HG02981 (cell line): ENCODE results near the gene MTHFSD.

ENCODE experiments used
- ATAC-seq: cut with Tn5 transposase; IDR thresholded peaks from one replicate; pipeline ENCODE4 v1.9.1; 2021; ENCODE audit warnings: mild to moderate bottlenecking, moderate library complexity; ENCODE audit not compliant: unreplicated experiment

Gene MTHFSD

DNA sequence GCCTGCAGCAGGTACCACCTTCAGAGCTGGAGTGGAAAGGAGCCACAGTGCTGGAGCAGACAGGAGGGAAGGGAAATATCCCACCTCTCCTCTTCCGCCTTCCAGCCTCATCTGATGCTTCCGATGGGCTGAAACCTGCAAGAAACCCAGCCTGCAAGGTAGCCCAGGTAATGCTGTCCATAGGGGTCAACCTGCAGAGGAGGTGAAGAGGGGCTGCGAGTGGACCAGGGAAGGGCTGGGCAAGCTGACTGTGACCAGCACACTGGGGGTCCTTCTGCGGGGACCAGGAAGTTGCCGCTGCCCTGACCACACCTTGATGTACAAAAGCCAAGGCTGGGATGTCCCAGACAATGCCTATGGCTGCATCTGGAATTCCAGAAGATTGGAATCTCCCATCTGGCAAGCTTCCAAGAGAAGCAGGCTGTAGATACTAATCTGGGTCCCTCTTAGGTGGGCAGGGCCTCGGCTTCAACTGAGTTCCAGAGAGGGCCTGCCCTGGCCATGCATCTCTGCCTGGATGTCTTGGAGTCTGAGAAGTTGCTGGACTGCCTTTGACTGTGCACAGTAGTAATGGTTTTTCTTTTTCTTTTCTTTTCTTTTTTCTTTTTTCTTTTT is 29.1 kb upstream of the MTHFSD start:
- ATAC-seq: no peak

DNA sequence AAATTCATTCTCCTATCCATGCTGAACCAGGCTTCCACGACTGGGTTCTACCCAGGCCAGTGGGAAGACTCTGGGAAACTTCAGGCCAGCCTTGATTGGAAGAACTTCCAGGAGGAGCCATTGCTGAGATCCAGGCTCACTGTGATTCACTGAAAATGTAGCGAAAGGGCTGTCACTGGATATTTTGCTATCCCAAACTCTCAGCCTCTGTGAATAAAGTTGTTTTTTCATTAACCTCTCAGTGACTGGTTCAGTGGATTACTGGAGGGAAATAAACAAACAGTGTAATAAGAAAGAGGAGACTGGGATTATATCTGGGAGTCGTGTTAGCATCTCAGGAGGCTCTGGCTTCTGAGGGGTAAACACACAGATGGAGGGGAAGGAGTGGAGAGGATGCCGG is 26.4 kb upstream of the MTHFSD start:
- ATAC-seq: no peak

DNA sequence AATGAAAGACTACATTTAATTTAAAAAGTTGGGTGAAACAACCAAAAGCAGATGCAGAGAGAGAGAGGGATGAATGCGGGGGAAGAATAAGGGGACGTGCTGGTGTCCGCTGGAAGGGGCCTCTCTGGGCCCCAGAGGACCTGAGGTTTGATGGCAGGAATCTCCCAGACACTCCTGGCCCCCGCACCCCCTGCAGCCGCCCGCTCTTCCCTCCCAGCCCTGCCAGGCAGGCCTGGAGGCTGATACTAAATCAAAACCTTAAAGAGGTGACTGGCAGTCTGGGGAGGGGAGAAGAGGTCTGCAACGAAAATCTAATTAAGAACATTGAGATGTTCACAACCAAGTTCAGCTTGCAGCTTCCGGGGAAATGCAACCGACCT is 25.7 kb upstream of the MTHFSD start:
- no peak for ATAC-seq

DNA sequence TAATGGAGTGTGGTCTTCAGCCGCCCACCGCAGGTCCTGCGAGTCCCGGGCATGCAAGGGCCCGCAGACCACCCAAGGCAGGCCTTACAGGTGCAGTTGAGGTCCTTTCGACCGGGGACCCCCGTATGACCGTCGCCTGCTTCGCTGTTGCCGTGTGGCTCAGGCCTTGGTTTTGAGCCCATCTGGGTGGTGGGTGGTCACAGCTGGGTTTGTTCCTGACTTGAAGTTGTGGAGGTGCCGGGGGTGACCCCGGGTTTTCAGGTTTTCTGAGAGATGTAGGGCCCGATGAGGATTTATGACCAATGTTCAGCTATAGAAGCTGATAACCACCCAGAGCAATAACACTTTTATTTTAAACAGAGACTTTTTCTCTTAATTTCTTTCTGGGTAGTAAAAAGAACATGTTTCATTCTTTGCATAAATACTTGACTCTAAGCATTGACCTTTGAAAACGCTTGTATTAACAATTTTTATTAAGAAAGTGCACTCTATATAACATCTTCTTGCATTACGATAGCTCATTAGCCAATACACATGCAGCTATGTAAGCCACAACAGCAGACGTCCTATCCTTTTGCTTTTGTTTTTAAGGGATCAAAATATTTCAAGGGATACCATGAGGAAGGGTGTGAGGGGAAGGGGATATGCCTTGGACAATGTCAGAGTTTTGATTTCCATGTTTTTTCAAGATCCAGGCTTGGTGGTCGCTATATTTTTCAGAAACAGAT is 25.2 kb upstream of the MTHFSD start:
- ATAC-seq: no peak

DNA sequence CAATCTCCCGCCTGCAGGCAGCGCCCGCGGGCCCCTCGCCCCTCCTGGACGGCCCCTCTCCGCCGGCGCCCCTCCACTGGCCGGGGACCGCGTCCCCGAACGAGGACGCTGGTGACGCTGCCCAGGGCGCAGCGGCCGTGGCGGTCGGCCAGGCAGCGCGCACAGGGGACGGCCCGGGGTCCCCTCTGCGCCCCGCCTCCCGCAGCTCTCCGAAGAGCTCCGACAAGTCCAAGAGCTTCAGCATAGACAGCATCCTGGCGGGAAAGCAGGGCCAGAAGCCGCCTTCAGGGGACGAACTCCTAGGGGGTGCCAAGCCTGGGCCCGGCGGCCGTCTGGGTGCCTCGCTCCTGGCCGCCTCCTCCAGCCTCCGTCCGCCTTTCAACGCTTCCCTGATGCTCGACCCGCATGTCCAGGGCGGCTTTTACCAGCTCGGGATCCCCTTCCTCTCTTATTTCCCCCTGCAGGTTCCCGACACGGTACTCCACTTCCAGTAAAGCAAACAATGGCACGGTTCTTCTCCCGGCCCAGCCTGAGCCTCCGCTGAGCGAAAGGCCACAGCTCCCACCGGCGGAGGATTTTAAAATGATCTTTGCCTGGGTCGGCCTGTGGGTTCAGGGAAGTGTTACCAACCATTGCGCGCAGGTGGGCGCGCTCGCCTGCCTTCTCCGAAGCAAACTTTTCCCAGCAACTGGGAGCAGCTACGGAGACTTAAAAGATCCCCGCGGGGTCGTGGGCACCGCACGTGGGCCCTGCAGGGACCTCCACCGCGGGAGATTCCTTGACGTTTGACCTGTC is 24.4 kb upstream of the MTHFSD start:
- ATAC-seq: no peak

DNA sequence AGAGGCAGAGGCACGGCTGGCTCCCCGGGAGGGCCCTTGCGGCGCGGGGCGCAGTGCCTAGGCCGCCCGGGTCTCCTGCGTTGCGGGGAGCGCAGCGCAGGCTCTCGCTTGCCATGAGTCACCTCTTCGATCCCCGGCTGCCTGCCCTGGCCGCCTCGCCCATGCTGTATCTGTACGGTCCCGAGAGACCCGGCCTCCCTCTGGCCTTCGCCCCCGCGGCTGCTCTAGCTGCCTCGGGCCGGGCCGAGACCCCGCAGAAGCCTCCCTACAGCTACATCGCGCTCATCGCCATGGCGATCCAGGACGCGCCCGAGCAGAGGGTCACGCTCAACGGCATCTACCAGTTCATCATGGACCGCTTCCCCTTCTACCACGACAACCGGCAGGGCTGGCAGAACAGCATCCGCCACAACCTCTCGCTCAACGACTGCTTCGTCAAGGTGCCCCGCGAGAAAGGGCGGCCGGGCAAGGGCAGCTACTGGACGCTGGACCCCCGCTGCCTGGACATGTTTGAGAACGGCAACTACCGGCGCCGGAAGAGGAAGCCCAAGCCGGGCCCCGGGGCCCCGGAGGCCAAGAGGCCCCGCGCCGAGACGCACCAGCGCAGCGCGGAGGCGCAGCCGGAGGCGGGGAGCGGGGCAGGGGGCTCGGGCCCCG is 23.7 kb upstream of the MTHFSD start:
- ATAC-seq: no peak

DNA sequence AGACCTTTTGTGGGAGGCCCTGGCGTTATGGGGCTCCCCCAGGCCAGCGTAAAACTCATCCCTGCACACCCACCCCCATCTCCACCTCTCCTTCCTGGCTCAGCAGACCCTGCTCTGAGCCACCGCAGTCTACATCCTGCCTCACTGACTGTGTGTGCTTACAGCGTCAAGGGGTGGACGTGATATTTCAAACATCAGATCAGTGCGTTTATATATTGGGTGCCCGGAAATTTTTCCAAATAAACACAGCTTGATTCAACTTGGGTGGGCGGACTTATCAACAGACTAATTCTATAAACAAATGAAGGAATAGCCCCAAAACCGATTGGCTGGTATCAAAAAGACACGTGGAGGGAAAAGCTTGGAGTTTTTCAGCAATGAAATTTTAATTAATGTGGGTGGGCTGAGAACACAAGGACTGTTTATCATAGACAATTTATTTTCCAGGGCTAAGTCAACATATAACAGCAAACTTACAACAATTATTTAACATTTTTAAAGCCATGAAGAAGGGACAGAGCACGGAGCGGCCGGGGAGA is 23.1 kb upstream of the MTHFSD start, which contains the start of gene FOXL1:
Gene FOXL1 (plus strand): TSS at position 489 of the 539 bp plus-strand sequence. CDS start 175 bp downstream, outside the sequence.
- no peak for ATAC-seq

DNA sequence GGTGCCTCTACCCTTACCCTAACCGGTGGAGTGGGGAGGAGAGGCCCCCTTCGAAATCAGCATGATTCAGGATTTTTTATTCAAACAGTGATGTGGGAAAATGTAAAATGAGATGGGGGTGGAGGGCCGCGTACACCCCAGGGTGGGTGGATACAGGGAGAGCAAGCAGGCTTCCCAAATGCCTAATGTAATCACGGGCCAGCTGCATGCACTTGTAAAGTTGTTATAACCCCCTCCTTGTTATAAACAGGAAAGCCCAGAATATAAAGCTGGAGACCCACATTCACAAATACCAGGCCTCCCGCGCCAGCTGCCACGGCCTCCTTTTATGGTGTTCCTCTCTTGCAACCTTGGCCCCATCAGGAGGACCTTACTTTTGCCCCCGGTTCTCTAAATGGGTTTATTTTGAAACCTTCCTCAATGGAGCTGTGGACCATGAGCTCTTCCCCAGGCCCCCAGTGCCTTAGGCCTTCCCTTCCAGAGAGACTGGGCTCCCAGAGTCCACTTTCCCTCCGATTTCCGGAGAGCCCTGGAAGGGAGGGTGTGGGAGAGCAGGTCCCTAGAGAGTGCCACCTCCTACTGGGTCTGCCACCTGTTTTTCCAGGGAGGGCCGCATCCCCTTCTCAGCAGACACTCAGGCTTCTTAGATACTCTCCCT is 22.4 kb upstream of the MTHFSD start:
- ATAC-seq: no peak

DNA sequence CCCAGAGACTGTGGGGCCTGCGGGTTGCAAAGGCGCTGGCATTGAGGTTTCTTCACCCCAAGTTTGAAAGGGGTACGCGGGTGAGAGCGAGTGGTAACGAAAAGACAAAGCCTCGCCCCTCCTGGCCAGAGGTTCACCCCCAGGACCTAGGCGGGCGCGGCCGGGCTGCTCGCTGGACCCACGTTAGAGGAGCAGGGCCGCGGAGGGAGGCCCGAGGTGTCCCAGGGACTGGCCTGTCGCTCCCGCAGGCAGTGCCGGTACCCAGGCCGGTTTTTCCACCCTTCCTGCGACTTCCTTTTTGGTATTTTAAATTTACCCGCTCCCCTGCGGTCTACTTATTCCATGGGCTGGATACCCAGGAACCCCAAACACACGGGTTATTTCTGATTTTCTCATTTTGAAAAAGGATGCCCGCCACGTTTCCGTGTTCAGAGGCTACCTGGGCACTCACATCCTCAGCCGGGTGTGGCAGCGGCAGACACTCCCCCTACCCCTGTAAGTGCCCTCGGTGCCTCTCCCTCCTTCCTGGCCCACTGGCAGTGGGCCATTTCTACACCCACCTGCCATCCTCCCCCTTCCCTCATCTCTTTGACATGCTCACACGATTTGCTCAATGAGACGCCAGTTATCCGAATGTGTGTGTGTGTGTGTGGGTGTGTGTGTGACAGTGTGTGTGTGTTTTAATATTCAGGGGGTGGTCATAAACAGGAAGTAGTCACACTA is 21.7 kb upstream of the MTHFSD start:
- no peak for ATAC-seq

DNA sequence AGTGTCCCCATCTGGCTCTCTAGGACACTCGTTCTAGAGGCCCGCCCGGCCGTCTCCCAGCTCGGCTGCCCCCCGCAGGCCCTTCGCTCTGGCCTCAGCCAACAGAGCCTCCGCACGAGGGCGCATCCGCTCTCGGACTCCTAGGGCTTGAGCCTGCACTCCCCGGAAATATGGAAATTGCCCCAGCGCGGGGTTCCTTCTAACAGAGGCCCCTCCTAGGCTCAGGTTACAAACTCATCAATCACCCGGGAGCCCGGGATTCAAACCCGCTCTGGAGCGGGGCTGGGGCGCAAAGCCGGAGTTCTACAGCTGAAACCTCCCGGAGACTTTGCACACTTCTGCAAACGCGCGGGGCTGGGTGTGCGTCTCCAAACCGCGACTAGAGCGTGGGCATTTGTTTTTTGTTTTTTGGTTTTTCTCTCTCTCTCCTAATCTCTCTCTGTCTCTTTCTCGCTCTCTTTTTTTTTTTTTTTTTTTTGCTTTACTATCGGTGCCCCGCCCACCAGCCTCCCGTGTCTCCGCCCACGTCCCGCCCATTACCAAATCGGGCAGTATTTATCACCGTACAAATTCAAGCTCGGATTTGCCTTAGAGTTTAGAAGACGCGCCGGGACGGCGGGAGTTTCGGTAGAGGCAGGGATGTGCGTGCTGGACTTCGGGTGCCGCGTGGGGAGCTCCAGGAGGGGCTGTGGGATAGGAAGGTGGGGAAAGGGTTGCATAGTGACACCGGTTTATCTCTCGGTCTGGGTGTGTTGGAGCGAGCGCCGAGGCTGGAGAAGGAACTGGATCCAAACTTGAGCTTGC is 20.9 kb upstream of the MTHFSD start:
- no peak for ATAC-seq

DNA sequence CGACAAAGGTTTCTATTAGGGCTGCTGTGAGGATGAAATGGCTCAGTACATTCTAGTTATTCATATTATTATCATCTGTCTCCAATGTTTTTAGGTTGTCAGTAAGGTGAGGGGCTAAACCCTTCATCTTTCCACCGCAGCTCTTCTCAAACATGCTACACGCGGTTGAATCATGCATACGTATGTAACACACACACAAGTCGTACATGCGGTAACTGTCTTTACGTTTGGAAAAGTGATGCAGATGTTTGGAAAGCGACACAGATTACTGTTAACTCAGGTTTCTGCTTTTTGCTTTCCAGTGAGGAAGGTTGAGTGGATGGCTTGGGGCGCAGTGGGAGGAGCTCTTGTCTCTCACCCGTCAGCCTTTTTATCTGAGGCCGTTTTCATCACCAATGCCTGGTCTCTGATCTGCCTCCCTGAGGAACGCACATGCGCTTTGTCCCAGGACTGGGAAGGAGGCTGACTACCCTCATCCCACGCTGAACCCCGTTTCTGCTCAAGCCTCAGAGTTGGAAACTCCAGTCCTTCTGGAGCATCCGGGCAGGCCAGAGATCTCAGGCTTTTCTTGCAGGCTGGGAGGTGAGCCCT is 20.2 kb upstream of the MTHFSD start:
- ATAC-seq: no peak

DNA sequence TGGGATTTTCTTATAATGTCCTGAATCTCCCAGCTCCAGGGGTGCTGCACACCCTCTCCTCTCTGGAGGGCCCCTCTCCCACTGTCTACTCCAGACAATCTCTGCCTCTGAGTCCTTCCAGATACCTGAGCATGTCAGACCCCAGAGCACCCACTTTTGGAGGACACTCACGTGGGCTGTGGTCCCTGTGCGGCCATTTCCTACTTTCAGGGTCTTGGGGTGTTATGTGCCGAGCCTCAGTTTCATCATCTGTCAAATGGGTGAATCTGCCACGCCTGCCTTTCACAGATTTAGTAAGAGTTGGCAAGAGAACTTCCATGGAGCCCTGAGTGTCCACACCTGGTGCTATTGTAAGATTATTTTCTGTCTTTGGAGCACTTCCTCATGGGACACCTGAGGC is 19.6 kb upstream of the MTHFSD start:
- no peak for ATAC-seq

DNA sequence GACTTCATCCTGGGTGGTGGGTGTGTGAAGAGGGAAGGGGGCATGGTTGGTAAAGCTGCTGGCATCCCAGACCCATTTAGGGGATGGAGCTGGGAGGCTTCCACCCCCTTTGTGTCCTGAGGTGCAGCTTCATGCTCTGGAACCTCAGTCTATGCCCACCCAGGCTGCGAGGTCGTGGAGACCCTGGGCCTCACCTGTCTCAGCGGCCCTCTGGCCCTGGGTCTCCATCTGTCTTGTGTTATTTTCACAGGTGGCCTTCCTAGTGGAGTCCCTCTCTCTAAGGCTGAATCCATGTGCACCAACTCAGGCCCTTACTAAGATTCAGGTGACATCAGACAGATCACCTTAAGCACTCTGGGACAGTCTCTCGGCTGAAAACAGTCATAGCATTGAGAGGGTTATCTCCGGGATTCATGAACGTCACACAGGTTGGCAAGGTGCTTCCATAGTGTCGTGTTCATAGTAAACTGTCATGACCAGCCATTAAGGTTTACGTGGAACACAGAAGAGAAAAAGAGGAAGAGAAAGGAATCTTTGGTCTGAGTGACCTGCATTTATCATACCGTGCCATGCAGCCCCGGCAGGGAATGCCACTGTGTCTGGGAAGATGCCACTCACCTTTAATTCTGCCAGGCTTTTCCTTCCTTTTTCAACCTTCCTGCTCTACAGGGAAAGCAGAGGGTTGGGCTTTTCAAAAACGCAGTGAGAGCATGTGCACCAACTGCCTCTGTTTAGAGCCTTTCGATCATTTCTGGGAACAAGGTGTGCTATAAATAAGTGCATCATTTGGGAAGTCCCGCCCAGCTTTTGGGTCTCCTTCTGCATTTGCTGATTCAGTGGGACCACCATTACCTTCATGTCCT is 18.8 kb upstream of the MTHFSD start:
- ATAC-seq: no peak

DNA sequence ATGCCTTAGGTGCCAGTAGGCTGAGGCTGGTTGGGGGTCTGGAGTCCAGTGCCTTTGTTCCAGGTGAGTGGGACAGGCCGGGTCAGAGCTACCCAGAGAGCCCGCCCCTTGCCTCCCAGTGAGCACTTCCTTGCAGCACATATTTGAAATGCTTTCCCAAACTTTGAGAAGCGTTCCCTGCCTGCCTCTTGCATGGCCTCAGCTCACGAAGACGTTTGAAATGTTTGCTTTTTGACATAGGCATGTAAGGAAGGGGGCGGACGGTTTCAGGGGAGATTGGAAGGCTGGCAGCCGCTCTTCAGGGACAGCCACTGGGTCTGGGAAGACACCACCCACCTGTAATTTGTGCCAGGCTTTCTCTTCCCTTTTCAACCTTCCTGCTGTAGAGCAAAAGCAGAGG is 18.2 kb upstream of the MTHFSD start:
- no peak for ATAC-seq

DNA sequence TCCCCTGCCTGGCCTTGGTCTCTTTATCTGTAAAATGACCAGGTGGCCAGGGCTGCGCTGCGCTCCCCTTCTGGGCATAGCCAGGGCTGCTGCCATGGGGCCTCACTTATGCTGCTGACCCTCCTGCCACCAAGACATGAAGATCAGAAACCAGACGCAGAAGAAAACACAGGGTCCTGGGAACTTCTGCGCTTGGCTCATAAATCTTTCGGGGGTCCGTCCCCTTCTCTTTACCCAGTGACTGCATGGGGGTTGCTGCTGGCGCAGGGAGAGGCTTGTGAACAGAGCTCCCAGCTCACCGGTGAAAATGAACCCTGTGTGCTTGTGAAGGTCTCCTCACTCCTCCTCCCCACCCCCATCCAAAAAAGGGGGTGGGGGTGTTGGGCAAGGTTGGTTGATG is 17.6 kb upstream of the MTHFSD start:
- no peak for ATAC-seq

DNA sequence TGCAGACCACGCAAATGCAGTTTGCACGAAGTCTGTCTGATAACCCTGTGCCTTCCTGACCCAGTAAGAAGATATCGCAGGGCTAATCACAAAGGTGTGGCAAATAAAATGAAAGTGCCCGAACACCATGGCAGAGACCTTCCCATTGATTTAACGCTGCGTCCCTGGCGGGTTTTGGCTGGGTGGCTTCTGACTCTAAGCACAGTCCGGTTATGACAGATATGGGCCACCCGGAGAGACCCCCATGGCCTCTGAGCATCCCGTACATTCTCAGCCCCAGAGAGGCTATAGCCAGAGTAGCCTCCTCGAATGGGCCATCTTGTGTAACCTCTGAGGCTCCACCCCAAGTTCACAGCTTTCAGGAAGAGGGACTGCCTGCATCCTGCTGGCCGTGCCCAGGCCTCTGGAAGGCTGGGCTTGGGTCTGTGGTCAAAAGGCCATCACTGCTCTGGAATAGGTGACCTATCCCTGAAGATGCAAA is 17.0 kb upstream of the MTHFSD start:
- ATAC-seq: no peak

DNA sequence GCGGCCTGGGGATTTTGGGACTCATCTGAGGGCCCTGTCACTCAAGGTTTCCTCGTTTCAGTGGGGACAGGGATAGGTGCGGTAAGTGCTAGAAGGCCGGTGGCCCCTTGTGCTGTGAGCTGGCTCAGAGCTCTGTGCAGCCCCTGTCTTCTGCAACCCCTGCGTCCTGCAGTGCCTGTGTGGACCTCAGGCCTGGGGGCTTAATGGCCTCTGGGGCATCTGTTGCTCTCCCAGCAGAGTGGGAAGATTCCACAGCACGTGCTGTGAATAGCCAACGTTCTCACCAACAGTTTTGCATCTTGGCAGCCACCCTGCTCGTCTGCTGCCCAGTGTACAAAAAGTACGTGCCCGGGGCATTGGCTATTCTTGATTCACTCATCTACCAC is 16.5 kb upstream of the MTHFSD start:
- no peak for ATAC-seq
